ENCODE data around the gene ASRGL1.
"Not testable (repeated sequence)": the region's sequence is repeated elsewhere in the genome, so short reads cannot be mapped to it uniquely, and the experiment has no call there.

ASRGL1 gene

DNA sequence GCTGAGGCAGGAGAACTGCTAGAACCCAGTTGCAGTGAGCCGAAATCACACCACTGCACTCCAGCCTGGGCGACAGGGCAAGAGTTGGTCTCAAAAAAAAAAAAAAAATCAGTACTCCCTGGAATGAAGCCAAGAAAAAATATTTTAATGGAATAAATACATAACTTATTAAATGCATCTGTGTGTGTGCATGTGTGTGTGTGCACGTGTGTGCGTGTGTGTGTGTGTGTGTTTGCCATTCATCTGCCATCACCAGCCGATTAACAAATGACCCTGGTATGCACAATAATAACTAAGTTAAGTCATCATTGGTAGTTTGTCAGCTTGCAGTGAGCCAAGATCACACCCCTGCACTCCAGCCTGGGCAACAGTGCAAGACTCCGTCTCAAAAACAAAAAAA lies 46.6 kb downstream of the ASRGL1 start:
- no peak overlapping the region for H3K4me3 ChIP-seq (ENCODE audit: low read depth, low read length)
- DNase-seq (ENCODE audit: low read depth), result no peak
- TF ChIP-seq, protein P1, sequence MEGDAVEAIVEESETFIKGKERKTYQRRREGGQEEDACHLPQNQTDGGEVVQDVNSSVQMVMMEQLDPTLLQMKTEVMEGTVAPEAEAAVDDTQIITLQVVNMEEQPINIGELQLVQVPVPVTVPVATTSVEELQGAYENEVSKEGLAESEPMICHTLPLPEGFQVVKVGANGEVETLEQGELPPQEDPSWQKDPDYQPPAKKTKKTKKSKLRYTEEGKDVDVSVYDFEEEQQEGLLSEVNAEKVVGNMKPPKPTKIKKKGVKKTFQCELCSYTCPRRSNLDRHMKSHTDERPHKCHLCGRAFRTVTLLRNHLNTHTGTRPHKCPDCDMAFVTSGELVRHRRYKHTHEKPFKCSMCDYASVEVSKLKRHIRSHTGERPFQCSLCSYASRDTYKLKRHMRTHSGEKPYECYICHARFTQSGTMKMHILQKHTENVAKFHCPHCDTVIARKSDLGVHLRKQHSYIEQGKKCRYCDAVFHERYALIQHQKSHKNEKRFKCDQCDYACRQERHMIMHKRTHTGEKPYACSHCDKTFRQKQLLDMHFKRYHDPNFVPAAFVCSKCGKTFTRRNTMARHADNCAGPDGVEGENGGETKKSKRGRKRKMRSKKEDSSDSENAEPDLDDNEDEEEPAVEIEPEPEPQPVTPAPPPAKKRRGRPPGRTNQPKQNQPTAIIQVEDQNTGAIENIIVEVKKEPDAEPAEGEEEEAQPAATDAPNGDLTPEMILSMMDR (IDR thresholded peaks at IDR 0.05; ENCODE audit: low read depth, low read length, missing control alignments), result no peak
- in situ Hi-C loops (cut with HindIII; ENCODE audit: low sequenced_read_pairs), result no loop called here

DNA sequence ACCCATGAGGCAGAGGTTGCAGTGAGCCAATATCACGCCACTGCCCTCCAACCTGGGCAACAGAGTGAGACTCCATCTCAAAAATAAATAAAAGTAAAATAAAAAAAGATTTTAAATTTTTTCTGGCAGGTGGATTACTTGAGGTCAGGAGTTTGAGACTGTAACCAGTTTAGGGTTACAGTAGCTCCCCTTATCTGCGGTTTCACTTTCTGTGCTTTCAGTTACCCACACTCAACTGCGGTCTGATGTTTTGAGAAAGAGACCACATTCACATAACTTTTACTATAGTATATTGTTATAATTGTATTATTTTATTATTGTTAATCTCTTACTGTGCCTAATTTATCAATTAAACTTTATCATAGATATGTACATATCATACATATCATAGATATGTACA lies 48.8 kb downstream of the ASRGL1 start:
- DNase-seq (ENCODE audit: low read depth); H3K4me3 ChIP-seq (ENCODE audit: low read depth, low read length); in situ Hi-C loops (cut with HindIII; ENCODE audit: low sequenced_read_pairs): not testable (repeated sequence)

DNA sequence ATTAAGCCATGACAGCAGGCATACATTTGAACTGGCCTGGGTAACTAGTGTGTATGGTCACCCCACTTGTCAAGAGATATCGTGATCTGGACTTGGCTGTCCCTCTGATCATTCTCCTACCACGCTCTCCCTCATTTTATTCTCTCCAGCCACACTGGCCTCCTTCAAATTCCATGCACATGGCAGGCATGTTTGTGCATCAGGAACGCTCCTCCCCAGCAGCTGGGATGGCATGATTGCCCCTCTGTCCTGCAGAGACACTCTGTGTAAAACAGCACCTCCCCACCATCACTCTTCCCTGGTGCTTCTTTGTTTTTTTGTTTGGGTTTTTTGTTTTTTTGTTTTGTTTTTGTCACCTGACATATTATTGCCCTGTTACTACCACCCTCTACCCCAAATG lies 50.1 kb downstream of the ASRGL1 start:
- H3K4me3 ChIP-seq (ENCODE audit: low read depth, low read length), result no peak overlapping the region
- TF ChIP-seq, protein P1 (IDR thresholded peaks at IDR 0.05; ENCODE audit: low read depth, low read length, missing control alignments), result no peak
- in situ Hi-C loops (cut with HindIII; ENCODE audit: low sequenced_read_pairs), result no loop called here
- DNase-seq (ENCODE audit: low read depth), result no peak

DNA sequence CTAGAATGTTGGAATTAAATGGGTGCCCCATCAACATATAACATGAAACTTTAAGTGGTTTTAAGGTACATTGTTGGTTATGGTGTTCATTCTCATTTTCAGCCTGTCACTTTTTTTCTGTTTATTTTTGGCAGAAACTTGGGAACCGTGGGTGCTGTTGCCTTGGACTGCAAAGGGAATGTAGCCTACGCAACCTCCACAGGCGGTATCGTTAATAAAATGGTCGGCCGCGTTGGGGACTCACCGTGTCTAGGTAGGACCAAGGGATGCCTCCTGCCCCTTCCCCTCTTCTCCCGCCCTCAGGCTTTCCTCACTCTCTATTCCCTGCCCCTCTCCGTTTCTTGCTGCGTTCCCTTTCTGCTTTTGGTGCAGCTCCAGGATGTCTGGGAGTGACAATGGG lies 51.8 kb downstream of the ASRGL1 start:
- in situ Hi-C loops (cut with HindIII; ENCODE audit: low sequenced_read_pairs), result no loop called here
- TF ChIP-seq, protein P1 (IDR thresholded peaks at IDR 0.05; ENCODE audit: low read depth, low read length, missing control alignments), result no peak
- no peak for DNase-seq (ENCODE audit: low read depth)
- no peak overlapping the region for H3K4me3 ChIP-seq (ENCODE audit: low read depth, low read length)

DNA sequence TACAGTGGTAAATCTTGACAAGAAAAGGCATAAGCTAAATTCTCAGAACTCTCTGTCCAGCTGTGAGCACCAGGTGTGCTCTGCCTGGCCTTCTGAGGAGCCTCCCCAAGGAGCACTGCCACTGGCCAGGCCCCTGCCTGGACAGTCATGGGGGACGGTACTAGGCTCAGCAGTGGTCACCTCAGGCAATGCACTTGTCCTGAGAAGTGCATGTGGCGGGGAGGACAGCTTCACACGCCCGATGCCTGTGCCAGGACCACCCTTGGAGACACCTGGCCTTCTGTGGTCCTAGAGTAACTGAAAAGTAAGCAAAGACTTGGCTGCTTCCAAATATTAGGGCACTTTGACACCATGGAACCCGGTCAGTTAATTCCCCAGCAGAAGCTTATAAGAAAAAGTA lies 53.0 kb downstream of the ASRGL1 start:
- H3K4me3 ChIP-seq (ENCODE audit: low read depth, low read length), result no peak overlapping the region
- DNase-seq (ENCODE audit: low read depth), result no peak
- in situ Hi-C loops (cut with HindIII; ENCODE audit: low sequenced_read_pairs), result no loop called here
- TF ChIP-seq, protein P1 (IDR thresholded peaks at IDR 0.05; ENCODE audit: low read depth, low read length, missing control alignments), result no peak

DNA sequence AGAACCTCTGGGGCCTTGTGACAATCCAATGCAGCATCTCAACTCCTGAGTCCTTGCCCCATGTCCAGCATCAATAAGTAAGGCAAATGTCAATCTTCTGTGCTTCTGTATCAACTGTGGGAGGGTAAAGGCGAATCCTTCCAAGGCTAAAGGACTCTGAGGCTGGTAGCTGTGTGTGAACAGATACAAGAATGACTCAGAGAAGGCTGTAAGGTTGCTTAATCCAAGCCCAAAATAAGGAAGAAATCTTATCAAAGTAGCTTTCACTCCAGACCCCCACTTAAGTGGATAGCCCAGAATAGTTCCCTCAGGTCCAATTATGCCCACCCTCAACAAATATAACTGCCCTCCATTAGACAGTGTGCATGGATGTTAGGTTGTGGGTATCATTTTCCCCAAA lies 53.5 kb downstream of the ASRGL1 start:
- DNase-seq (ENCODE audit: low read depth), result no peak
- H3K4me3 ChIP-seq (ENCODE audit: low read depth, low read length), result no peak overlapping the region
- TF ChIP-seq, protein P1 (IDR thresholded peaks at IDR 0.05; ENCODE audit: low read depth, low read length, missing control alignments), result no peak
- in situ Hi-C loops (cut with HindIII; ENCODE audit: low sequenced_read_pairs), result no loop called here

DNA sequence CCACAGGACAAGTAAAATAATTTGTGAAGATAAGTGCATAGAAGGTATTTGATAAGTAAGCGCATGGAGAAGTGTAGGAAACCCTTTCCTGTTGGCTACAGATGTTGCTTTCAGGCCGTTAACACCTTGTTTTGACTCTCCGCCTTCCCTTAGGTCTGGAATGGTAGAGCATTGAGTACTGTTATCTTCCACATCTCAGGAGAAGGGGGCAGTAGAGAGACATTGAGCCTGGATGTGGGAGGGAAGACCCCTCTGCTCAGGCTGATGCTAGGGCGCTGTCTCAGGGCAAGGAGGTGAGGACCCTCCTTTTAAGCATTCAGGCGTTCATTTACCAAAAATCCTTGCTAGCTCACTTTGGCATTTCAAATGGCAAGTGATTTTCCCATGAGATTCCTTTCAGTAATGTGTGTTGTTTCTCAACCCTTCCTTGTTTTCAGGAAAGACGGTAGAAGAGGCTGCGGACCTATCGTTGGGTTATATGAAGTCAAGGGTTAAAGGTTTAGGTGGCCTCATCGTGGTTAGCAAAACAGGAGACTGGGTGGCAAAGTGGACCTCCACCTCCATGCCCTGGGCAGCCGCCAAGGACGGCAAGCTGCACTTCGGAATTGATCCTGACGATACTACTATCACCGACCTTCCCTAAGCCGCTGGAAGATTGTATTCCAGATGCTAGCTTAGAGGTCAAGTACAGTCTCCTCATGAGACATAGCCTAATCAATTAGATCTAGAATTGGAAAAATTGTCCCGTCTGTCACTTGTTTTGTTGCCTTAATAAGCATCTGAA lies 54.6 kb downstream of the ASRGL1 start:
- H3K4me3 ChIP-seq (ENCODE audit: low read depth, low read length), result no peak overlapping the region
- no peak for DNase-seq (ENCODE audit: low read depth)
- TF ChIP-seq, protein P1 (IDR thresholded peaks at IDR 0.05; ENCODE audit: low read depth, low read length, missing control alignments), result peak; percentile 37
- in situ Hi-C loops (cut with HindIII; ENCODE audit: low sequenced_read_pairs), result no loop called here
